Measurements from ENCODE around the gene CISTR.
"Not testable (repeated sequence)": the region's sequence is repeated elsewhere in the genome, so short reads cannot be mapped to it uniquely, and the experiment has no call there.

CISTR gene

GRCh38 chr12:53770281-53770680 lies 18.5 kb upstream of the CISTR start:
- no peaks in the 10 kb centered on the region for H3K36me3 Mint-ChIP-seq (ENCODE audit: low read depth)
- peaks cover 76% of the 10 kb centered on the region for H3K27me3 Mint-ChIP-seq (ENCODE audit: low read depth)
- TF ChIP-seq, protein P1, sequence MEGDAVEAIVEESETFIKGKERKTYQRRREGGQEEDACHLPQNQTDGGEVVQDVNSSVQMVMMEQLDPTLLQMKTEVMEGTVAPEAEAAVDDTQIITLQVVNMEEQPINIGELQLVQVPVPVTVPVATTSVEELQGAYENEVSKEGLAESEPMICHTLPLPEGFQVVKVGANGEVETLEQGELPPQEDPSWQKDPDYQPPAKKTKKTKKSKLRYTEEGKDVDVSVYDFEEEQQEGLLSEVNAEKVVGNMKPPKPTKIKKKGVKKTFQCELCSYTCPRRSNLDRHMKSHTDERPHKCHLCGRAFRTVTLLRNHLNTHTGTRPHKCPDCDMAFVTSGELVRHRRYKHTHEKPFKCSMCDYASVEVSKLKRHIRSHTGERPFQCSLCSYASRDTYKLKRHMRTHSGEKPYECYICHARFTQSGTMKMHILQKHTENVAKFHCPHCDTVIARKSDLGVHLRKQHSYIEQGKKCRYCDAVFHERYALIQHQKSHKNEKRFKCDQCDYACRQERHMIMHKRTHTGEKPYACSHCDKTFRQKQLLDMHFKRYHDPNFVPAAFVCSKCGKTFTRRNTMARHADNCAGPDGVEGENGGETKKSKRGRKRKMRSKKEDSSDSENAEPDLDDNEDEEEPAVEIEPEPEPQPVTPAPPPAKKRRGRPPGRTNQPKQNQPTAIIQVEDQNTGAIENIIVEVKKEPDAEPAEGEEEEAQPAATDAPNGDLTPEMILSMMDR (IDR thresholded peaks at IDR 0.05; ENCODE audit: unreplicated experiment in 3 of 3) = no peak
- H3K9me3 Mint-ChIP-seq = no peaks in the 10 kb centered on the region
- no peak overlapping the region for H3K4me3 Mint-ChIP-seq
- peak overlapping the region in 1 of 3 experiments; percentile 8 for H3K27ac Mint-ChIP-seq
- H3K4me1 Mint-ChIP-seq = peaks cover 43% of the 10 kb centered on the region

DNA sequence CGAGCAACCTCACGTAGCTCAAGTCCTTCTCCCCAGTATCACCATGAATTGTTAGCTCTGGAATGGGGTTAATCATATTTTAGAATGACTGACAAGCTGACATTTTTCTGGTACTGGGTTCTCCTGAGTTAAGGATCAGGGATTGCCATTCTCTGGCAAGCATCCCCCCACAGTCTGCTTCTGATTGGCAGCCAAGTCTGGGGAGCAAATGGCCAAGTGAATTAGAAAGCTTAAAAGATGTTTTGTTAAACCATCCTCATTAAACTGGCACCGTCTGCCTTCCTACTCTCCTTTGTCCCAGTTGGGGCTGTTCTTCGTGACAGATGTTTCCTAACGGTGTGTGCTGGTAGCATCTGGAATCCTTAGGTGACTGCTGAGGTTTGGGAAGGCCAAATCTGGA lies 17.2 kb upstream of the CISTR start:
- TF ChIP-seq, protein P1 (IDR thresholded peaks at IDR 0.05; ENCODE audit: unreplicated experiment in 3 of 3) = no peak
- Mint-ChIP-seq H3K4me1 (peaks cover 43% of the 10 kb centered on the region), H3K36me3 (ENCODE audit: low read depth) (no peaks in the 10 kb centered on the region), H3K9me3 (no peaks in the 10 kb centered on the region), H3K27ac (no peak overlapping the region), H3K4me3 (no peak overlapping the region), H3K27me3 (ENCODE audit: low read depth) (peaks cover 80% of the 10 kb centered on the region)

DNA sequence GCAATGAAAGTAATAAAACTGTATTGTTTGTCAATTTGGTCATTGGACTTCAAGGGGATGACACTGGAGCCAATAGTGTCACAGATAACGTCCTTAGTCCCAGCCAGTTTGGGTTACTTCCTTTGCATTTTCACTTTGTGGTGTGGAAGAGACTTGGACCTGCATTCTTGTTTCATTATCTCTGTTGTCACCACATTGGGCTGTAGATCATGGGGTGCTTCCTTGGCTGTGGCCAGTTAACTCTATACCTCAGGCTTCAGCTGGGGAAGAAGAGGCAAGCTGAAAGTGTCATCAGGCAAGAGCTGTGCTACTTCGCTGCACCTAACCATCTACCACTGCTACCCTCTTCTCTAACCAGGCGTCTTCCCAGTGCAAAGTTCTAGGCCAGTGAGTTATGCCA lies 15.1 kb upstream of the CISTR start:
- H3K4me3 Mint-ChIP-seq = no peak overlapping the region
- H3K27ac Mint-ChIP-seq = no peak overlapping the region
- H3K9me3 Mint-ChIP-seq = no peaks in the 10 kb centered on the region
- H3K27me3 Mint-ChIP-seq (ENCODE audit: low read depth) = peaks cover 79% of the 10 kb centered on the region
- TF ChIP-seq, protein P1 (IDR thresholded peaks at IDR 0.05; ENCODE audit: unreplicated experiment in 3 of 3) = no peak
- H3K4me1 Mint-ChIP-seq = peaks cover 31% of the 10 kb centered on the region
- peaks cover 3% of the 10 kb centered on the region for H3K36me3 Mint-ChIP-seq (ENCODE audit: low read depth)

DNA sequence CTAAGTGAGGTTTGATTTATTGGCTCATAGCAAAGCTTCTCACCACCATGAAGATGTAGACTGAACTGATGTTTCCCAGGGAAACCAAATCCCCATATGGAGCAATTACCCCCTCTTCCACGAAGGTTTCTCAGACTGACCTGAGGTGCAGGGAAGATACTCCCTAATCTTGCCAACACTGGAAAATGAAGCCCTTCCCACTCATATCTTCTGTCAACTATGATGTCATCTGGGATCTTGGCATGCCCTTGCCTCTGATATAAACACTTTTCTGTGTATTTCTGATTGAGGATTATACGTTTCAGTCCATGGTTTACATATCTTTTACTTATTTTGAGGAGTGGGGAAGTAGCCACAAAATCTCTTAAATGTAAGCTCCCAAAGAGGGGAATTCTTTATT lies 14.1 kb upstream of the CISTR start:
- no peak overlapping the region for H3K27ac Mint-ChIP-seq
- peaks cover 3% of the 10 kb centered on the region for H3K36me3 Mint-ChIP-seq (ENCODE audit: low read depth)
- no peaks in the 10 kb centered on the region for H3K9me3 Mint-ChIP-seq
- peaks cover 22% of the 10 kb centered on the region for H3K4me1 Mint-ChIP-seq
- H3K27me3 Mint-ChIP-seq (ENCODE audit: low read depth) = peaks cover 78% of the 10 kb centered on the region
- no peak overlapping the region for H3K4me3 Mint-ChIP-seq
- TF ChIP-seq, protein P1 (IDR thresholded peaks at IDR 0.05; ENCODE audit: unreplicated experiment in 3 of 3) = no peak

- TF ChIP-seq, protein P1 (IDR thresholded peaks at IDR 0.05; ENCODE audit: unreplicated experiment in 3 of 3) = no peak
- Mint-ChIP-seq H3K9me3 (no peaks in the 10 kb centered on the region), H3K36me3 (ENCODE audit: low read depth) (peaks cover 3% of the 10 kb centered on the region), H3K4me3 (no peak overlapping the region), H3K4me1 (peaks cover 13% of the 10 kb centered on the region), H3K27me3 (ENCODE audit: low read depth) (peaks cover 81% of the 10 kb centered on the region), H3K27ac (no peak overlapping the region)
These were observed 12.8 kb upstream of the CISTR start for GRCh38 chr12:53764615-53765014.

DNA sequence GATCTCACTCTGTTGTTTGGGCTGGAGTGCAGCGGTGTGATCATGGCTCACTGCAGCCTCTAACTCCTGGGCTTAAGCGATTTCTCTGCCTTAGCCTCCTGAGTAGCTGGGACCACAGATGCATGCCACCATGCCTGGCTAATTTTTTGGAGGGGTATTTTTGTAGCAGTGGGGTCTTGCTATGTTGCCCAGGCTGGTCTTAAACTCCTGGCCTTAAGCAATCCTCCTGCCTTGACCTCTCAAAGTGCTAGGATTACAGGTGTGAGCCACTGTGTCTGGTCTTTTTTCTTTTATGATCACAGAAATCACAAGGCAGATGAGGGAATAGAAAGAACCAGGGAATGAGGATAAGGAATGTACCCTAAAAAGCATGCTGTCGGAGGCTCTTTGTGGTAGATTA lies 11.0 kb upstream of the CISTR start:
- peaks cover 23% of the 10 kb centered on the region for H3K4me1 Mint-ChIP-seq
- H3K9me3 Mint-ChIP-seq; H3K4me3 Mint-ChIP-seq; H3K36me3 Mint-ChIP-seq (ENCODE audit: low read depth); H3K27ac Mint-ChIP-seq: not testable (repeated sequence)
- peaks cover 91% of the 10 kb centered on the region for H3K27me3 Mint-ChIP-seq (ENCODE audit: low read depth)

Measured in nephron (organoid).